Measurements from ENCODE around the gene SSPN.

GRCh38 chr12:26219736-26220135 lies 24.4 kb downstream of the SSPN start:
- TF ChIP-seq, protein P1, sequence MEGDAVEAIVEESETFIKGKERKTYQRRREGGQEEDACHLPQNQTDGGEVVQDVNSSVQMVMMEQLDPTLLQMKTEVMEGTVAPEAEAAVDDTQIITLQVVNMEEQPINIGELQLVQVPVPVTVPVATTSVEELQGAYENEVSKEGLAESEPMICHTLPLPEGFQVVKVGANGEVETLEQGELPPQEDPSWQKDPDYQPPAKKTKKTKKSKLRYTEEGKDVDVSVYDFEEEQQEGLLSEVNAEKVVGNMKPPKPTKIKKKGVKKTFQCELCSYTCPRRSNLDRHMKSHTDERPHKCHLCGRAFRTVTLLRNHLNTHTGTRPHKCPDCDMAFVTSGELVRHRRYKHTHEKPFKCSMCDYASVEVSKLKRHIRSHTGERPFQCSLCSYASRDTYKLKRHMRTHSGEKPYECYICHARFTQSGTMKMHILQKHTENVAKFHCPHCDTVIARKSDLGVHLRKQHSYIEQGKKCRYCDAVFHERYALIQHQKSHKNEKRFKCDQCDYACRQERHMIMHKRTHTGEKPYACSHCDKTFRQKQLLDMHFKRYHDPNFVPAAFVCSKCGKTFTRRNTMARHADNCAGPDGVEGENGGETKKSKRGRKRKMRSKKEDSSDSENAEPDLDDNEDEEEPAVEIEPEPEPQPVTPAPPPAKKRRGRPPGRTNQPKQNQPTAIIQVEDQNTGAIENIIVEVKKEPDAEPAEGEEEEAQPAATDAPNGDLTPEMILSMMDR (IDR thresholded peaks at IDR 0.05; ENCODE audit: insufficient read depth, low read length, poor library complexity, severe bottlenecking), result no peak
- no peak for TF ChIP-seq EZH2phosphoT487 (conservative IDR thresholded peaks at IDR 0.05; ENCODE audit: low read length)
